ENCODE data around the gene GMEB2. TPM values are rescaled to one million over a fixed set of nuclear protein-coding genes. Genes with fewer than 3 reads are reported as not detected.
"Not testable (repeated sequence)": the region's sequence is repeated elsewhere in the genome, so short reads cannot be mapped to it uniquely, and the experiment has no call there.

Gene GMEB2
- polyA plus RNA-seq, 1 experiment = 7.4 TPM

GRCh38 chr20:63635431-63636141 is 8.7 kb upstream of the GMEB2 start:
- Histone ChIP-seq H3K4me3 (ENCODE audit: low read depth, low read length) (no peak overlapping the region), H3K27me3 (ENCODE audit: control insufficient read depth, insufficient read depth, low read length) (no peaks in the 10 kb centered on the region), H3K36me3 (ENCODE audit: control insufficient read depth, insufficient read depth, low read length) (no peaks in the 10 kb centered on the region)
- no peak for DNase-seq (ENCODE audit: low read depth)
- CTCF ChIA-PET = no interaction called here
- POLR2A ChIA-PET = no interaction called here
- no peak for TF ChIP-seq CTCF (IDR thresholded peaks at IDR 0.05; ENCODE audit: insufficient read depth, low read depth, low read length)

GRCh38 chr20:63633732-63634131 is 6.8 kb upstream of the GMEB2 start:
- H3K36me3 ChIP-seq (ENCODE audit: control insufficient read depth, insufficient read depth, low read length) = no peaks in the 10 kb centered on the region
- no peak for DNase-seq (ENCODE audit: low read depth)
- ChIA-PET POLR2A (no interaction called here), CTCF (no interaction called here)
- no peak overlapping the region for H3K4me3 ChIP-seq (ENCODE audit: low read depth, low read length)
- no peaks in the 10 kb centered on the region for H3K27me3 ChIP-seq (ENCODE audit: control insufficient read depth, insufficient read depth, low read length)
- no peak for TF ChIP-seq CTCF (IDR thresholded peaks at IDR 0.05; ENCODE audit: insufficient read depth, low read depth, low read length)

- CTCF ChIA-PET = interaction anchor here (1.7 kb wide), 1 partner anchor 10 kb away, joined by 4 read pairs; no protein-coding TSS in a partner anchor
- POLR2A ChIA-PET; H3K27me3 ChIP-seq (ENCODE audit: control insufficient read depth, insufficient read depth, low read length); H3K4me3 ChIP-seq (ENCODE audit: low read depth, low read length); DNase-seq (ENCODE audit: low read depth); H3K36me3 ChIP-seq (ENCODE audit: control insufficient read depth, insufficient read depth, low read length): not testable (repeated sequence)
These were observed 4.5 kb upstream of the GMEB2 start for GRCh38 chr20:63631426-63631825.

- CTCF ChIA-PET = interaction anchor here (1.7 kb wide), 1 partner anchor 10 kb away, joined by 4 read pairs; no protein-coding TSS in a partner anchor
- H3K4me3 ChIP-seq (ENCODE audit: low read depth, low read length); H3K27me3 ChIP-seq (ENCODE audit: control insufficient read depth, insufficient read depth, low read length); H3K36me3 ChIP-seq (ENCODE audit: control insufficient read depth, insufficient read depth, low read length); DNase-seq (ENCODE audit: low read depth); POLR2A ChIA-PET: not testable (repeated sequence)
These were observed 4.1 kb upstream of the GMEB2 start for GRCh38 chr20:63630956-63631355.

- CTCF ChIA-PET = interaction anchor here (1.6 kb wide), 1 partner anchor 91 kb away, joined by 6 read pairs; the partner anchor contains the start of gene PTK6
- POLR2A ChIA-PET = no interaction called here
- Histone ChIP-seq H3K36me3 (ENCODE audit: control insufficient read depth, insufficient read depth, low read length) (no peaks in the 10 kb centered on the region), H3K4me3 (ENCODE audit: low read depth, low read length) (peak overlapping the region; percentile 95), H3K27me3 (ENCODE audit: control insufficient read depth, insufficient read depth, low read length) (no peaks in the 10 kb centered on the region)
- no peak for TF ChIP-seq CTCF (IDR thresholded peaks at IDR 0.05; ENCODE audit: insufficient read depth, low read depth, low read length)
- DNase-seq (ENCODE audit: low read depth) = no peak
These were observed 1.5 kb upstream of the GMEB2 start for GRCh38 chr20:63628246-63628975.

- Histone ChIP-seq H3K27me3 (ENCODE audit: control insufficient read depth, insufficient read depth, low read length) (no peaks in the 10 kb centered on the region), H3K4me3 (ENCODE audit: low read depth, low read length) (peak overlapping the region; percentile 95), H3K36me3 (ENCODE audit: control insufficient read depth, insufficient read depth, low read length) (no peaks in the 10 kb centered on the region)
- TF ChIP-seq CTCF (IDR thresholded peaks at IDR 0.05; ENCODE audit: insufficient read depth, low read depth, low read length) = no peak
- ChIA-PET CTCF (interaction anchor here (1.1 kb wide), 1 partner anchor 90 kb away, joined by 4 read pairs; no protein-coding TSS in a partner anchor), POLR2A (no interaction called here)
- DNase-seq (ENCODE audit: low read depth) = no peak
These were observed 897 bp upstream of the GMEB2 start for GRCh38 chr20:63627751-63628245.

All from BJ (cell line).